ENCODE data around the gene AADAC. TPM values are rescaled to one million over a fixed set of nuclear protein-coding genes. Genes with fewer than 3 reads are reported as not detected.
"Not testable (repeated sequence)": the region's sequence is repeated elsewhere in the genome, so short reads cannot be mapped to it uniquely, and the experiment has no call there.

Gene AADAC
- total RNA-seq, 2 experiments from 2014 or later: not detected

GRCh38 chr3:151871639-151872468 is 57.9 kb downstream of the AADAC start:
- Mint-ChIP-seq H3K27me3 (peaks cover 2% of the 10 kb centered on the region), H3K4me1 (ENCODE audit: low read depth) (peaks cover 17% of the 10 kb centered on the region), H3K9me3 (no peaks in the 10 kb centered on the region), H3K4me3 (no peak overlapping the region), H3K27ac (no peak overlapping the region), H3K36me3 (ENCODE audit: low read depth) (no peaks in the 10 kb centered on the region)
- ATAC-seq (peak; percentile 47), DNase-seq (no peak)
- ChIA-PET POLR2A (interaction anchor here (1.2 kb wide), 1 partner anchor 27 kb away, joined by 3 read pairs; no protein-coding TSS in a partner anchor), CTCF (interaction anchor here (1.3 kb wide), 1 partner anchor 33 kb away, joined by 4 read pairs; no protein-coding TSS in a partner anchor)
- intact Hi-C loops (cut with micrococcal nuclease): no loop called here
- no peak for TF ChIP-seq CTCF (IDR thresholded peaks at IDR 0.05)

- intact Hi-C loops (cut with micrococcal nuclease): no loop called here
Observed at GRCh38 chr3:151873398-151873797, 59.5 kb downstream of the AADAC start, which contains the start of gene SUCNR1. TSS of gene SUCNR1 (plus strand) at chr3:151873643. CDS start at chr3:151879893, 6,250 bp downstream.

GRCh38 chr3:151874079-151874478 is 60.2 kb downstream of the AADAC start:
- H3K27ac Mint-ChIP-seq; H3K36me3 Mint-ChIP-seq (ENCODE audit: low read depth); CTCF ChIA-PET; DNase-seq; POLR2A ChIA-PET; H3K4me3 Mint-ChIP-seq; intact Hi-C loops (cut with micrococcal nuclease); H3K27me3 Mint-ChIP-seq; H3K9me3 Mint-ChIP-seq; ATAC-seq: not testable (repeated sequence)
- H3K4me1 Mint-ChIP-seq (ENCODE audit: low read depth): peaks cover 19% of the 10 kb centered on the region

More at GRCh38 chr3:151873398-151873797, 59.5 kb downstream of the AADAC start, which contains the start of gene SUCNR1:
- CTCF ChIA-PET: interaction anchor here (1.1 kb wide), 2 partner anchors 45 to 599 kb away, joined by 3 to 4 read pairs; no protein-coding TSS in a partner anchor
- Mint-ChIP-seq H3K4me1 (ENCODE audit: low read depth) (peaks cover 17% of the 10 kb centered on the region), H3K4me3 (no peak within 1 kb of the TSS), H3K27ac (no peak within 1 kb of the TSS), H3K36me3 (ENCODE audit: low read depth) (no peaks in the 10 kb centered on the region), H3K27me3 (peaks cover 2% of the 10 kb centered on the region), H3K9me3 (no peaks in the 10 kb centered on the region)
- no peak for TF ChIP-seq CTCF (IDR thresholded peaks at IDR 0.05)
- POLR2A ChIA-PET: interaction anchor here (1.2 kb wide), 1 partner anchor 25 kb away, joined by 3 read pairs; no protein-coding TSS in a partner anchor
- DNase-seq (no peak), ATAC-seq (no peak)

- no peak for TF ChIP-seq CTCF (IDR thresholded peaks at IDR 0.05)
- ChIA-PET CTCF (interaction anchor here (1.2 to 1.4 kb wide), 3 partner anchors 8 to 37 kb away, joined by 3 to 5 read pairs (median 4); no protein-coding TSS in a partner anchor), POLR2A (interaction anchor here (0.6 kb wide), 1 partner anchor 43 kb away, joined by 3 read pairs; no protein-coding TSS in a partner anchor)
- peaks cover 30% of the 10 kb centered on the region for H3K4me1 Mint-ChIP-seq (ENCODE audit: low read depth)
- no peaks in the 10 kb centered on the region for H3K36me3 Mint-ChIP-seq (ENCODE audit: low read depth)
- ATAC-seq (no peak), DNase-seq (no peak)
- H3K27ac Mint-ChIP-seq: no peak overlapping the region
- intact Hi-C loops (cut with micrococcal nuclease): no loop called here
- no peaks in the 10 kb centered on the region for H3K9me3 Mint-ChIP-seq
- no peak overlapping the region for H3K4me3 Mint-ChIP-seq
- peaks cover 2% of the 10 kb centered on the region for H3K27me3 Mint-ChIP-seq
Observed at GRCh38 chr3:151875759-151876158, 61.8 kb downstream of the AADAC start.

GRCh38 chr3:151877269-151877668 is 63.4 kb downstream of the AADAC start:
- ChIA-PET CTCF (no interaction called here), POLR2A (no interaction called here)
- Mint-ChIP-seq H3K27me3 (peaks cover 2% of the 10 kb centered on the region), H3K27ac (no peak overlapping the region), H3K4me3 (no peak overlapping the region), H3K9me3 (no peaks in the 10 kb centered on the region), H3K36me3 (ENCODE audit: low read depth) (no peaks in the 10 kb centered on the region), H3K4me1 (ENCODE audit: low read depth) (peaks cover 20% of the 10 kb centered on the region)
- ATAC-seq (no peak), DNase-seq (no peak)
- no peak for TF ChIP-seq CTCF (IDR thresholded peaks at IDR 0.05)
- intact Hi-C loops (cut with micrococcal nuclease): no loop called here

Other genes with a start within 250 kb of the AADAC start
- gene AADACL2, start 80.2 kb upstream of the AADAC start, total RNA-seq: not detected
- not detected for gene SUCNR1, start 59.5 kb downstream of the AADAC start, total RNA-seq